NB4 (cell line): Measurements from ENCODE around the gene CAPRIN1.
A peak's percentile ranks its signal among the peaks of the same experiment; 100 is the strongest.

Experiments used
- CTCF ChIP-seq: IDR thresholded peaks from one replicate; pipeline ENCODE4 v1.5.1; 2012; ENCODE audit warnings: low read depth, low read length
- MAX ChIP-seq: IDR thresholded peaks from 2 replicates; pipeline ENCODE4 v1.6.1; 2011; ENCODE audit warnings: low read depth, low read length
- MYC ChIP-seq: IDR thresholded peaks from 2 replicates; pipeline ENCODE4 v1.6.1; 2011; ENCODE audit warnings: low read depth, low read length
- POLR2A ChIP-seq: IDR thresholded peaks from 2 replicates; pipeline ENCODE4 v1.6.1; 2011; ENCODE audit warnings: mild to moderate bottlenecking; ENCODE audit not compliant: insufficient read length; ENCODE audit errors: extremely low read depth

- TF ChIP-seq CTCF = peak; percentile 17
- no peak for TF ChIP-seq POLR2A
- no peak for TF ChIP-seq MYC
- TF ChIP-seq MAX = no peak
These were observed 98.3 kb downstream of the CAPRIN1 start for GRCh38 chr11:34149786-34150185.
